NCI-H460 (cell line): ENCODE results near the gene HSPB1. TPM values are rescaled to one million over a fixed set of nuclear protein-coding genes. Genes with fewer than 3 reads are reported as not detected.
"Not testable (repeated sequence)": the region's sequence is repeated elsewhere in the genome, so short reads cannot be mapped to it uniquely, and the experiment has no call there.

Experiments
- DNase-seq: peaks from one replicate; pipeline ENCODE4 v3.0.0-alpha.2; 2016; ENCODE audit warnings: low read depth; ENCODE audit errors: extremely low read depth
- total RNA-seq: library from RNA; depleted of rRNA; stranded (reverse); fragments of >200 nt; shearing (Covaris generic); gene quantifications from 2 replicates; pipeline ENCODE4 v1.2.3, GENCODE V29; 2014

The HSPB1 gene
- total RNA-seq, 1 experiment from 2014 or later: 24.9 TPM

- DNase-seq: peak; percentile 84
Observed at GRCh38 chr7:76303202-76304147, 1.0 kb downstream of the HSPB1 start.

- DNase-seq: no peak
Observed at GRCh38 chr7:76304888-76305375, 2.5 kb downstream of the HSPB1 start.

- not testable (repeated sequence) for DNase-seq
Observed at GRCh38 chr7:76308874-76309273, 6.4 kb downstream of the HSPB1 start.

DNA sequence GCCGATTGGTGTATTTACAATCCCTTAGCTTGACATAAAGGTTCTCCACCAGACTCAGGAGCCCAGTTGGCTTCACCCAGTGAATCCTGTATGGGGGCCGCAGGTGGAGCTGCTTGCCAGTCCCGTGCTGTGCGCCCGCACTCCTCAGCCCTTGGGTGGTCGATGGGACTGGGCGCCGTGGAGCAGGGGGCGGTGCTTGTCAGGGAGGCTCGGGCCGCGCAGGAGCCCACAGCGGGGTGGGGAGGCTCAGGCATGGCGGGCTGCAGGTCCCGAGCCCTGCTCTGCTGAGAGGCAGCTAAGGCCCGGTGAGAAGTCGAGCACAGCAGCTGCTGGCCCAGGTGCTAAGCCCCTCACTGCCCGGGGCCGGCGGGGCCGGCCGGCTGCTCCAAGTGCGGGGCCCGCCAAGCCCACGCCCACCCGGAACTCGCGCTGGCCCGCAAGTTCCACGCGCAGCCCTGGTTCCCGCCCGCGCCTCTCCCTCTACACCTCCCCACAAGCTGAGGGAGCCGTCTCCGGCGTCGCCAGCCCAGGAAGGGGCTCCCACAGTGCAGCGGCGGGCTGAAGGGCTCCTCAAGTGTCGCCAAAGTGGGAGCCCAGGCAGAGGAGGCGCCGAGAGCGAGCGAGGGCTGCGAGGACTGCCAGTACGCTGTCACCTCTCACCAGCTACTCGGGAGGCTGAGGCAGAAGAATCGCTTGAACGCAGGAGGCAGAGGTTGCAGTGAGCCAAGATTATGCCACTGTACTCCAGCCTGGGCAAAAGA, 7.0 kb downstream of the HSPB1 start:
- DNase-seq: not testable (repeated sequence)

- DNase-seq: no peak
Observed at GRCh38 chr7:76310102-76310957, 7.9 kb downstream of the HSPB1 start.

DNA sequence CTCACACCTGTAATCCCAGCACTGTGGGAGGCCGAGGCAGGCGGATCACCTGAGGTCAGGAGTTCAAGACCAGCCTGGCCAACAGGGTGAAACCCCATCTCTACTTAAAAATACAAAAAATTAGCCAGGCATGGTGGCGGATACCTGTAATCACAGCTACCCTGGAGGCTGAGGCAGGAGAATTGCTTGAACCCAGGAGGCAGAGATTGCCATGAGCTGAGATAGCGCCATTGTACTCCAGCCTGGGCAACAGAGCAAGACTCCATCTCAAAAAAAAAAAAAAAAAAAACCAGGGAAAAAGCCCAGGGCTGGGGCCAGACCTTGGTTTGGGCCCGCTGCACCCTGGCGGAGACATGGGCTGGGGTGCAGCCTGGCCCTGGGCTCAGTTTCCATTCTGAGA, 9.4 kb downstream of the HSPB1 start:
- DNase-seq: not testable (repeated sequence)

- peak; percentile 94 for DNase-seq
Observed at GRCh38 chr7:76314042-76314721, 11.7 kb downstream of the HSPB1 start.

- DNase-seq: not testable (repeated sequence)
Observed at GRCh38 chr7:76314740-76315139, 12.3 kb downstream of the HSPB1 start.

DNA sequence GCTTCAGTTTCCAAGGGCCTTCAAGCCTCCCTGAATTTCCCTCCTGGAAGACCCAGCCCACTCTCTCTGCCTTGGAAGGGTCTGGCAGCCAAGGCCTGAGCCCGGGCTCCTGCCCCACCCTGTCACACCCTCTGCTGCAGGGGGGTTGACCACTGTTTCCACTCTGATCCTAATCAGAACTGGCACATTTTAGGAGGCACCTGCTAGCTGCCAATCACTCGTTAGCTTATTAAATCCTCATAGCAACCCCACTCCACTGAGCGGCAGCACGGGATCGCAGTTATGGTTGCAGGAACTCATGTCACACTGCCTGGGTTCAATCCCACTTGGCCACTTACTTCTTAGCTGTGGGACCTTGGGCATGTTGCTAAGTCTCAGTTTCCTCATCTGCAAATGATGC, 12.9 kb downstream of the HSPB1 start:
- no peak for DNase-seq

DNA sequence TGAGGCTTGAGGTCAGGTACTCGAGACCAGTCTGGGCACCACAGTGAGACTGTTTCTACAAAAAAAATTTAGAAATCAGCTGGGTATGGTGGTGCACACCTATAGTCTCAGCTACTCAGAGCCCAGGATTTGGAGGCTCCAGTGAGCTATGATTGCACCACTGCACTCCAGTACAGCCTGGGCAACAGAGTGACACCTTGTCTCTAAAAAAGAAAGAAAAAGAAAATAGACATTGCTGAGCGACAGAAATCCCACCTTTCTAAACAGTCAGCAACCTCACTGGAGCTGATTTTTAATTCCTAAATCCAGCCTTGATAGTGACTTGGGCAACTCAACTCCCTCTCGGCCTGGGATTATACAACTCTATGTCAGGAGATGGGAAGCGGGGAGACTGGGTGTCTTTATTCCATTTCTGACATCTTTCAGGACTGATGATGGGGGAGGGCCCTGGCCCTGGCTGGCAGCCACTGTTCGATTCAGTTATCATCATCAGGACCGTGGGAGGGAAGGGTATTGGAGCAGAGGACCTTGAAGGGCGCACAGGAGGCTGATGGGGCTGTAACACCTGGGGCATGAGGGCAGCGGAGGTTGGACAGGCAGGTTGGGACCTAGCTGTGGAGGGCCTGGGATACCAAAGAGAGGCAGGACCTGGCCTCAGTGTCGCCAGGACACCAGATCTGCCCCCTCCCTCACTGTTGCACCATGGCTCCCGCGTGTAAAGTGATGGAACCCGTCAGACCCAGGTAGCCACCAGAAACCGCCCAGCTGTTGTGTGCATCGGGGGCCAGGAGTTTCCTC, 14.7 kb downstream of the HSPB1 start:
- no peak for DNase-seq

DNA sequence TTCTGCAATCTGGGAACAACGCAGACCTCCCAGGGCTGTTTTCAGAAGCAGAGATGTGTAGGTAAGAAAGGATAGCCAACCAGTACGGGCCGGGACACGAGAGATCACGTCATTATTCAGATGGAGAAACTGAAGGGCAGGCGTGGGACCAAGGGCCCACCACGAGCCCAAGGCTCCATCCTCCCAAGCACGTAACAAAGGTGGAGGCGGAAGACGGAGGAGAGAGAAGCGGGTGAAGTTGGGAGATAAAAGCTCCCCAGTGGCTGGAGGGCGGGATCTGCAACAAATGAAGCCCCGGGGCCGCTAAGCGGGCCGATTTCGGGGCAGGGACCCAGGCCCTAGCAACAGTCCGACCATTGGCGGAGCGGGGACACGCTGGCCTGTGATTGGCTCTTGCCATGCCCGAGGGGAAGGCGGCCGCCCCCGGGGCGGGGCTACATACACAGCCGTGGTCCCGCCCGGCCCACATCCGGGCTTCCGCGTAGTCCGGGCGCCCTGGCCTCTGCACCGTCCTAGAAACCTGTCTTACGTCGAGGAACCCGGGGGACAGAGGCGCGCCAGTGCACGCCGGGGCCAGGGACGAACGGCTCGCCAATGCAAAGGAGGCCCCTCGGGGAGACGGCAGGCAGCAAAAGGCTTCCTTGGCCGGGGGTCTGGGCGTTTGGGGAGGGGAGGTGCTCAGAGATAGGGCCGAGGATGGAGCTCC, 15.5 kb downstream of the HSPB1 start:
- peak; percentile 95 for DNase-seq

GRCh38 chr7:76318488-76319353, 16.2 kb downstream of the HSPB1 start:
- DNase-seq: peak; percentile 82

GRCh38 chr7:76325092-76325491, 22.6 kb downstream of the HSPB1 start:
- no peak for DNase-seq

- DNase-seq: no peak
Observed at GRCh38 chr7:76325811-76326210, 23.3 kb downstream of the HSPB1 start.

- peak; percentile 82 for DNase-seq
Observed at GRCh38 chr7:76326646-76327233, 24.3 kb downstream of the HSPB1 start.

- DNase-seq: no peak
Observed at GRCh38 chr7:76327610-76328009, 25.1 kb downstream of the HSPB1 start.

DNA sequence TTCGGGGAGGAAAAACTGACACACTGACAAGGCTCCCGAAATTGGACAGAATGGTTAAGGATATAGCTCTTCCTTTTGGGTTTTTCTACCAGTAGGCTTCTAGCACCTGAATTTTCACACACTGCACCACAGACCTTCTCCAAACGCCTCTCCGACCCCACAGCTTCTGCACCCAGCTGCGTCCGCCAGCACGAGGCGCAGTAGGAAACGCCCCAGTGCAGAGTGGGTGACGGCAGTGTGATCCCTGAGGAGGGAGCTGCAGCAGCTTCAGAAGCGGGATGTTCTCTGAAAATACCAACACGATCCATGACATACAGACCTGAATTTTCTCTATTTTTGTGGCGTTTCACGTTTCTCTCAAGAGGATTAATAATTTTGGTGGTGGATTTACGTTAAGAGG, 25.9 kb downstream of the HSPB1 start:
- no peak for DNase-seq
